ENCODE measurements around the gene HSD17B8. TPM values are rescaled to one million over a fixed set of nuclear protein-coding genes. Genes with fewer than 3 reads are reported as not detected.

Gene HSD17B8
- polyA plus RNA-seq, 10 donors = 8.2 to 14.4 (median 11.0) TPM

GRCh38 chr6:33170176-33171015 is 34.1 kb upstream of the HSD17B8 start:
- DNase-seq = no peak

GRCh38 chr6:33171016-33171879 is 33.2 kb upstream of the HSD17B8 start:
- no peak for DNase-seq

GRCh38 chr6:33171880-33172687 is 32.4 kb upstream of the HSD17B8 start:
- DNase-seq = no peak

- no peak for DNase-seq
Measured at GRCh38 chr6:33172688-33173534, 31.5 kb upstream of the HSD17B8 start.

GRCh38 chr6:33173535-33174180 is 30.8 kb upstream of the HSD17B8 start:
- DNase-seq = no peak

- DNase-seq = no peak
Measured at GRCh38 chr6:33174784-33175183, 29.7 kb upstream of the HSD17B8 start.

- DNase-seq = no peak
Measured at GRCh38 chr6:33175436-33176069, 28.9 kb upstream of the HSD17B8 start.

GRCh38 chr6:33176906-33177305 is 27.5 kb upstream of the HSD17B8 start:
- DNase-seq = no peak

- DNase-seq = no peak
Measured at GRCh38 chr6:33177552-33178446, 26.7 kb upstream of the HSD17B8 start.

- no peak for DNase-seq
Measured at GRCh38 chr6:33178755-33179475, 25.5 kb upstream of the HSD17B8 start.

- DNase-seq = no peak
Measured at GRCh38 chr6:33181141-33181540, 23.3 kb upstream of the HSD17B8 start.

- no peak for DNase-seq
Measured at GRCh38 chr6:33183071-33183683, 21.3 kb upstream of the HSD17B8 start.

GRCh38 chr6:33185190-33185589 is 19.3 kb upstream of the HSD17B8 start:
- DNase-seq = no peak

- DNase-seq = no peak
Measured at GRCh38 chr6:33185654-33186187, 18.7 kb upstream of the HSD17B8 start.

- DNase-seq = no peak
Measured at GRCh38 chr6:33187809-33188208, 16.6 kb upstream of the HSD17B8 start.

GRCh38 chr6:33189164-33189563 is 15.3 kb upstream of the HSD17B8 start:
- no peak for DNase-seq

Data from muscle of back (tissue), 11 donors.